Lower leg skin (tissue), 4 donors: ENCODE data around the gene ALPG. TPM values are rescaled to one million over a fixed set of nuclear protein-coding genes. Genes with fewer than 3 reads are reported as not detected.
"Not testable (repeated sequence)": the region's sequence is repeated elsewhere in the genome, so short reads cannot be mapped to it uniquely, and the experiment has no call there.

Experiments
- DNase-seq, 2 donors: peaks; one replicate each; pipeline ENCODE4 v3.0.0-alpha.2; 2019; ENCODE audit warnings: low spot score in 2 of 2
- H3K4me3 ChIP-seq: fragments of 200-600 bp; sonication (generic); 2 replicates; pipeline ENCODE4 v1.5.1; 2017; ENCODE audit warnings: mild to moderate bottlenecking, low read depth; ENCODE audit not compliant: poor library complexity, severe bottlenecking
- CTCF ChIP-seq, 3 donors: fragments of 450-650 bp; IDR thresholded peaks; one replicate each; pipeline ENCODE4 v1.5.1; 2016; ENCODE audit warnings: antibody characterized with exemption in 3 of 3, mild to moderate bottlenecking in 3 of 3, moderate library complexity in 2 of 3
- POLR2A ChIP-seq, 2 donors: fragments of 450-650 bp; IDR thresholded peaks; one replicate each; pipeline ENCODE4 v1.6.1; 2016 to 2017; ENCODE audit warnings: antibody characterized with exemption in 2 of 2, mild to moderate bottlenecking in 1 of 2, moderate library complexity in 1 of 2
- WGBS, 2 donors: methylation state at CpG; one replicate each; pipeline ENCODE4 v1.1.5; 2018; 5-methylcytosine and 5-hydroxymethylcytosine counted together
- intact Hi-C: fragments of 100-400 bp; cut with DNase I; formaldehyde crosslinking; loops from one replicate; pipeline ENCODE4 v1.15.0; 2023; ENCODE audit warnings: low total_unique reads
- total RNA-seq, 4 donors: library from RNA; depleted of rRNA; stranded (reverse); fragments of >200 nt; gene quantifications; one replicate each; pipeline ENCODE4 v1.1.0, GENCODE V29; 2016

ALPG gene
- total RNA-seq, 4 donors from 2014 or later, result not detected

DNA sequence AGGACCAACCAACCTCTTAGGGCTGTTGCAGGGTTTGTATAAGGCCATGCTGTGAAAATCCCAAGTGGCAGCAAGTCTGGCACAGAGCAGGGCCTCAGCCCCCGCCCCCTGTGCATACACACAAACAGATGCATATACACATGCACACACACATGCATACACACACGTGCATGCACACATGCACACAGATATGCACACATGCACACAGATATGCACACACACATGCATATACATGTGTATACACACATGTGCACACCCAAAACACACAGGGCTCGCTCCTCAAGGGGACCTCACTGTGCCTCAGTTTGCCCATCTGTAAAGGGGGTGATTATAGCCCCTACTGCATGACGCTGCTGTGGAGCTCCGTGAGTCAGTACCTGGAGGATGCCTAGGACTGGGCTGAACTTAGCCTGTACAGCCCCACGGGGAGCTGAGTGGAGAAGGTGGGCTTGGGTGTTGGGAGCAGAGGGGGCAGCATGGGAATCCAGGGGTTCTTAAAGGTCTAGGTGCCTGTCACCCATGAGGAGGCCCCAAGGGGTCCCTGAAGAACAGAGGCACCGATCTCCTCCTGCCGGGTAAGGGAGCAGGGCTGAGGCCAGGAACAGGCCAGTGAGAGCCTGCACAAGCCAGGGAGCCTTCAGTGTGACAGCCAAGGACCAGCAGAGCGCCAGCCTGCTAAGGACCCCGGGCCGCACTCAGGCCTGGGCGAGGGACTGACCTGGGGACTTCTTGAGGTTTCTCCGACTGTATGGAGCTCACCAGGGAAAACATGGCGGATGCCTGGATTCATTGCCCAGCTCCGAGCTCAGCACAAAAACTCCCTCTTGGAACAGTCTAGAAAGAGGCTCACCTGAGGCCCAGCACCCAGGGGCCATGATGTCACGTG is 25.3 kb downstream of the ALPG start:
- no peak for TF ChIP-seq POLR2A (IDR thresholded peaks at IDR 0.05)
- no peak for TF ChIP-seq CTCF (IDR thresholded peaks at IDR 0.05)
- intact Hi-C loops, result no loop called here
- no peak for DNase-seq
- no peak overlapping the region for H3K4me3 ChIP-seq
- 82 to 84% methylated on average over 15 to 16 of the region's 16 CpGs for WGBS, 2 donors

GRCh38 chr2:232432598-232433184 is 26.0 kb downstream of the ALPG start:
- 74 to 76% methylated on average over 14 to 16 of the region's 16 CpGs for WGBS, 2 donors
- no peak for DNase-seq
- no peak overlapping the region for H3K4me3 ChIP-seq
- intact Hi-C loops, result no loop called here
- no peak for TF ChIP-seq POLR2A (IDR thresholded peaks at IDR 0.05)
- TF ChIP-seq CTCF (IDR thresholded peaks at IDR 0.05), result no peak

GRCh38 chr2:232433622-232434021 is 27.0 kb downstream of the ALPG start:
- WGBS, 2 donors, result 85 to 88% methylated on average over 7 to 8 of the region's 9 CpGs

GRCh38 chr2:232434091-232434490 is 27.4 kb downstream of the ALPG start:
- intact Hi-C loops, result no loop called here
- no peak for DNase-seq
- WGBS, 2 donors, result 74 to 83% methylated on average over 9 of the region's 9 CpGs
- H3K4me3 ChIP-seq, result no peak overlapping the region
- TF ChIP-seq CTCF (IDR thresholded peaks at IDR 0.05) (no peak), POLR2A (IDR thresholded peaks at IDR 0.05) (no peak)

More at GRCh38 chr2:232433622-232434021, 27.0 kb downstream of the ALPG start:
- DNase-seq, intact Hi-C loops, H3K4me3 ChIP-seq: not testable (repeated sequence)

DNA sequence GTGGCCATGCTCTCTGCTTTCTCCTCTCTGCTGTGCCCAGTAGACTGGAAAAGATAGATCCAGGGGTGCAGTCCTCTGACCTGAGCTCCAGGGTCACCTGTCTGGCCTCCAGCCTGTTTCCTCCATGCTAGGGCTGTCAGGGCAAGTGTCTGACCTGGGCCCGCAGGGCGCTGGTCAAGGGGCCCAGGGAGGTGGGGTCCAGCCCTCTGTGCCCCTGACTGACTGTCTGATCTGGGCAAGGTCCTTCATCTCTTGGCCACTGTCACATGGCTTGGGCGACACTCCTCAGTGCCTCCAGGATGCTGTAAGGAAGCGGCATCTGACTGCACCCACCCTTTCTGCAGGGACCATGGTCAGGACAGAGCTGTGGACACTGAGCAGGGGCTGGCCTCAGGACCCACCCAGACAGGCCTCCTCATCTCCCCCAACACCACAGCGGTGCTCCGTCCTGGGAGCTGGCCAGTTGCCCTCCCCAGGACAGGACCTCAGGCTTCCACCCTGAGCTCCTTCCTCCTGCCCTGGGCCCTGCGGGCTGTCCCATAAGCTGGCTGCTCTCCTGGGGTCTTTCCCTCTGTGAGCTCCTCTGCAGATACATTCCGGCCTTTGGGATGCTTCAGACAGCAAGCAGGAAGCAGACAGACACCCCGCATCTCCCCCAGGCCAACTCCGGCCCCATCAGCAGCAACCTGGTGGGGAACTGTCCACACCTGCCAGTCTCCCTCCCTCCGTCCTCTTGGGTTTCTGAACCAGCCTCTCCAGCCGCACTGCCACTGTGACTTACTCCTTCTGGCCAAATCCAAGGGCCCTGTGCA is 28.1 kb downstream of the ALPG start:
- WGBS, 2 donors, result 91 to 92% methylated on average over 12 of the region's 12 CpGs
- intact Hi-C loops, result no loop called here
- TF ChIP-seq POLR2A (IDR thresholded peaks at IDR 0.05), result no peak
- no peak for TF ChIP-seq CTCF (IDR thresholded peaks at IDR 0.05)
- no peak overlapping the region for H3K4me3 ChIP-seq
- no peak for DNase-seq

GRCh38 chr2:232435375-232435648 is 28.7 kb downstream of the ALPG start:
- H3K4me3 ChIP-seq, result no peak overlapping the region
- no peak for TF ChIP-seq POLR2A (IDR thresholded peaks at IDR 0.05)
- no peak for TF ChIP-seq CTCF (IDR thresholded peaks at IDR 0.05)
- intact Hi-C loops, result no loop called here
- no peak for DNase-seq
- 90 to 93% methylated on average over 4 of the region's 4 CpGs for WGBS, 2 donors
